NCI-H2171 treated with DMSO at 0.1 percent for 48 hours (cell line): Measurements from ENCODE around the gene ACSL5.
"Not testable (repeated sequence)": the region's sequence is repeated elsewhere in the genome, so short reads cannot be mapped to it uniquely, and the experiment has no call there.

Source experiments
- DNase-seq: peaks from one replicate; lab custom pipeline; 2025; lab: John Stamatoyannopoulos, UW

Gene ACSL5

DNA sequence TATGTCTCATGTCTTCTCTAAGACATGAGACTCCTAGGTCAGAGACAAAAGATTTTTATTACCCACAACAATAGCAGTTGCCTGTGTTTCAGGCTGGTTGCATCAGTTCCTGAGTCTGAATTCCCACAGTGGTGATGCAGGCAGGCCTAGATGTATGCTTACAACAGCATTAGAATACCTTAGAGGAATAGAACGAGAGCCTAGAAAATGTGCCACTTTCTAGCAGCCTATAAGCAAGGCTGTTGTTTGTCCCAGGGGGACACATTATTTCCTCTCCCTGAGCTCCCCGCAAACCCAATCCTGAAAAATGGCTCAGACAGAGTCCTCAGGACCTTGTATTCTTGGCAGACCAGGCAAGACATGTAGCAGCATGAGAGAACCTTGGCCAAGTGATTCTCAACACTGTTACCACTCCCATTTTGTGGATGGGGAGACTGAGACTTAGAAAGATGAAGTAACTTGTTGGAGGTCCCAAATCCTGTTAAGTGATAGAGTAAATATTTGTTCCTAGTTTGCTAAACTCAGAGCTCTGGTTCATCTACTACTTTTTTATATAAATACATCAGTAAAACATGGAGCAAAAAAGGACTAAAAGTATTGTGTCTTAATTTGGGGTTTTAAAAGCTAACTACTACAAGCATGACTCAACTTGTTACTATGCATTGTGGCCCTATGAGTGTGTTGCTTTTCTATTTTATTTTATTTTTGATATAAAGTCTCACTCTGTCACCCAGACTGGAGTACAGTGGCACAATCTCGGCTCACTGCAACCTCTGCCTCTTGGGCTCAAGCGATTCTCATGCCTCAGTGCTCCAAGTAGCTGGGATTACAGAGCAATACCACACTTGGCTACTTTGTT, 87.3 kb downstream of the ACSL5 start:
- DNase-seq = no peak

DNA sequence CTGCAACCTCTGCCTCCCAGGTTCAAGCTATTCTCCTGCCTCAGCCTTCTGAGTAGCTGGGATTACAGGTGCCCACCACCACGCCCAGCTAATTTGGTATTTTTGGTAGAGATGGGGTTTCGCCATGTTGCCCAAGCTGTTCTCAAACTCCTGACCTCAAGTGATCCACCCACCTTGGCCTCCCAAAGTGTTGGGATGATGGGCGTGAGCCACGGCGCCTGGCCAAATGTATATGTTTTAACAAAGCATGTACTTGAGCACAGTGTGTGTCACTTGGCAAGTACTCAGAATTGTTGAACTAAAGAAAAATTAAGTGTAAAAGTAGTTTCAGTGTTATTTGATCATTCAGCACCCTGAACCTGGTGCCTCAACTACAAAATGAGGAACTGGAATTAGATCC, 90.2 kb downstream of the ACSL5 start:
- not testable (repeated sequence) for DNase-seq

DNA sequence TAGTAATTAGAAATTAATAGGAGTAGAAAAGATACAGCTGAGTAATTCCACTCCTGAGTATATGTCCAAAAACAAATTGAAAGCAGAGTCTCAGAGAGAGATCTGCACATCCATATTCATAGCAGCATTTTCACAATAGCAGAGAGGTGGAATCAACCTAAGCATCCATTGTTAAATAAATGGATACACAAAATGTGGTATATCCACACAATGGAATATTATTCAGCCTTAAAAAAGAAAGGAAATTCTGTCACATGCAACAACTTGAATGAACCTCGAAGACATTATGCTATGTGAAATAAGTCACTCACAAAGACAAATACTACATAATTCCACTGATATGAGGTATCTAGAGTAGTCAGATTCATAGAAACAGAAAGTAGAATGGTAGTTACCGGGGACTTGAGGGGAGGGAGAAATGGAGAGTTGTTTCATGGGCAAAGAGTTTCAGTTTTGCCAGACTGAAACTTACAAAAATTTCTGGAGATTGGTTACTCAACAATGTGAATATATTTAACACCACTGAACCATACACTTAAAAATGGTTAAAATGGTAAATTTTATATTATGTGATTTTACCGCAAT, 91.5 kb downstream of the ACSL5 start:
- no peak for DNase-seq

DNA sequence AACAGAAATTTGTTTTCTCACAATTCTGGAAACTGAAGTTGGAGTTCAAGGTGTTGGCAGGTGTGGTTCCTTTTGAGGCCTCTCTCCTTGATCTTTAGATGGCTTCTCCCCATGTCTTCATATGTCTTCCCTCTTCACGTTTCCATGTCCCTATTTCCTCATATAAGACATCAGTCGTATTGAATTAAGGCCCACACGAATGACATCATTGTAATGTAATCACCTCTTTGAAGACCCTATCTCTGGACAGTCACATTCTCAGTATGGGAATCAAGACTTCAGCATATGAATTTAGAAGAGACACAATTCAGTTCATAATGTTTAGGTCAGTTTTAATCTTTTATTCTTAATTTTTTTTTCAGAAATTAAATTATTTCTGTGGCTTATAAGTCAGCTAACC, 92.9 kb downstream of the ACSL5 start:
- no peak for DNase-seq

DNA sequence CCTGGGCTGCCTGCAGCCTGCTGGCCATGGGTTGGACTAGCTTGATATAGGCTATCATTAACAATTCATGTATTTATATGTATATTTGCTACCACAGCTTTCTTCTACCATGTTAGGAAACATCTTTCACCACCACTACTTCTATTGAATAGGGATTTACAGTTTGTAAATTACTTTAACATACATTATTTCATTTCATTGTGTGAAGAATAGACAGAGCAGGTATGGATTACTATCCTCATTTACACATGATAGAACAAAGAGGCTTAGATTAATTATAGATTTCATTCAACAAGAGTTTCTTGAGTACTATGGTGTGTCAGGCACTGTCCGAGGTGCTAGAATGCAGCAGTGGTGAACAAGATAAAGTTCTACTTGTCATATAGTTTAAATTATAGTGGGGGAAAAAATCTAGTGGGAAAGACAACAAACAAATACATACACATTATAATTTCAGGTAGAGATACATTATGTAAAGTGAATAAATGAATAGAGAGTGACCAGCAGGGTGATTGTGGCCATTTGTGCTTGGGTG, 93.7 kb downstream of the ACSL5 start:
- no peak for DNase-seq

DNA sequence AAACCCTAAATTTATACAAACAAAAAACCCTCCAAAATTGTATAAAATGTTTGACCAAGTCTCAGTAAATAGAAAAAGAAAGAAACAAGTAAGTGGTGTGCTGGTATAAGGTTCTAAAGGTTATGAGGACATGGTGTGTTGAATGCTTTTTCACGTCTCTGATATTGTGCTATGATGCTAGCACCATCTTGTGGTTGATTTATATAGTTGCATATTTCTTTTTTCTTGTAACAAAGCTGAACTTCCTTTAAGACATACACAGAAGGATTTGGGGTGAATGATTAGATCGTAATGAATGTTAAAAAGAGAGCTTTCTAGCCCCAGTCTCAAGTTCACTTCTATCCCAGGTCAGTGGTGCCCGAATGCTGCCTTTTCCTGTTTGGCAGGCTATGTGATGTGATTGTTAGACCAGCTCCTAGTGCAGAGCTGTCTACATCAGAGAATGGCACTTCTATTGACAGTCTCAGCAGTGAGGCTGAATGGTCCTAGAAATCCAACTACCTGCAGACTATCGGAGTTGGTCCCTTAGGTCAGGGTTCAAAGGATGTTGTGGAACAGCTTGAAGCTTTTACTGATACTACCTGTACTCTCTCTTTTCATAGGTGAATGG, 98.1 kb downstream of the ACSL5 start:
- peak; percentile 58 for DNase-seq

DNA sequence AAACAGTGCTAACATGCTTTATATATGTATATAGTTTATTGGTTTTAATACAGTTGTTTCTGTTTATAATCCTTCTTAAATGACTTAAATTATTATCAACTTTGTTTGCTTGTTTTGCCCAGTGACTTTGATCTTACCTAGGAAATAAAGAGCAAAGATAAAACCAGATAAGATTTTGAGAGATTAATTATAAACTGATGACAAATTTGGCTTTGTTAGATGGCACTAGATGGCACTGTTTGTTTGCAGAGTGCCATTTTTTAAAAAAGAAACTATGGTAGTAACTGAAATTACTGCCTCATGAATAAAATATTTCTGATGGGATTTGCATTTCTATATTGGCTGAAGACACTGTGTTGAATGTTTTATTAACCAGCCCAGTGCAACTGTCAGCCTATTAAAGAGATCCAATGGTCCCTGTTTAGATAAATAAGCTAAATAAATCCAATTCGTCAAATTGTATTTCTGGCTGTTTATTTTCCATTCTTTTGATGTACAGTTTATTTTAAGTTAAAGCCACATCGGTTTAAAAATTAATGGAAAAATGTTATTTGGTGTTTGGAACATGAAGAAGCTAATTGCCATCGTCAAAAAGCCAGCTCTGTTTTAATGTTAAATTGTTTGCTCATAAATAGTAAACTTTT, 101.8 kb downstream of the ACSL5 start:
- DNase-seq = no peak
